ENCODE measurements around the gene PACS2.
"Not testable (repeated sequence)": the region's sequence is repeated elsewhere in the genome, so short reads cannot be mapped to it uniquely, and the experiment has no call there.

The PACS2 gene

DNA sequence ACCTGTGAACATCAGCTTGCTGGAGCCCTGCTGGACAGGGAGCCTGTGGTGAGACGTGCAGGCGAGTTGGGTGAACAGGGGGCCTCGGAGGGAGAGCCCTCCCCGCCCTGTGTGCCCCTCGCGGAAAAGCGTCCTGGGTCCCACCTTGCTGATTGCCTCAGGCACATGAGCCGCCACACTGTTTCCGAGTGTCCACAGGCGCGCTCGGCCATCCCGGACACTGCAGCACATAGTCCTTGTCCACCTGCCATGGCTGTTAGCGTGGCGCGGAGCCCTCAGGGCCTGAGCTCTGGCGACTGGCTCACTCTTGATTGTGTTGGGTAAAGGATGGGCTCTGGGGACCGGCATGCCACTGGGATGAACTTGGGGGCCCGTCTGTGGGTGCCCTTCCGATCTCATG lies 40.0 kb downstream of the PACS2 start:
- Histone ChIP-seq H3K9ac (ENCODE audit: low read length) (no peak overlapping the region), H3K4me3 (ENCODE audit: low read length) (no peak overlapping the region), H3K36me3 (ENCODE audit: control insufficient read depth, insufficient read depth, low read length) (peaks cover 3% of the 10 kb centered on the region), H3K4me1 (ENCODE audit: control insufficient read depth, insufficient read depth, low read length) (no peaks in the 10 kb centered on the region), H3K27ac (ENCODE audit: low read depth, low read length) (no peak overlapping the region), H3K27me3 (ENCODE audit: control insufficient read depth, insufficient read depth, low read length) (no peaks in the 10 kb centered on the region)

DNA sequence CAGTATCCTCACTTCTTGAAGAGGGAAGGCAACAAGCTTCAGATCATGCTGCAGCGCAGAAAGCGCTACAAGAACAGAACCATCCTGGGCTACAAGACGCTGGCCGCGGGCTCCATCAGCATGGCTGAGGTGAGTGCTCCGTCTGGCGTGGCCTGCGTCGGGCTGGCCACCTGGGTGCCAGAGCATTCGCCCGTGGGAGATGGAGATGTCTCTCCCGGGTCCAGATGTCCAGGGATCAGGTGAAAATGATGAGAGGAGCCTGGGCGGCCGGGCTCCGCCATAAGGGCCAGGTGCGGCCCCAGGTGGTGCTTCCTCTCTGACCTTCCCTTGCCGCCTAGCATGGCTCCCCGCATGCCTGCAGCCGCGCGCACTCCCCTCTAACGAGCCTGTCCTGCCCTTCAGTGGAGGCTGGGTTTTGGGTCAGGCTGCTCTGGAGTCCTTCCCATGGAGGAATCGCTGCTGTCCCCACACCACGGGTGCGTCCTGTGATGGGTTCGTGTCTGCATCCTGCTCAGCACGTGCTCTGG lies 40.6 kb downstream of the PACS2 start:
- no peak overlapping the region for H3K9ac ChIP-seq (ENCODE audit: low read length)
- no peaks in the 10 kb centered on the region for H3K4me1 ChIP-seq (ENCODE audit: control insufficient read depth, insufficient read depth, low read length)
- H3K36me3 ChIP-seq (ENCODE audit: control insufficient read depth, insufficient read depth, low read length), result peaks cover 3% of the 10 kb centered on the region
- H3K27me3 ChIP-seq (ENCODE audit: control insufficient read depth, insufficient read depth, low read length), result no peaks in the 10 kb centered on the region
- no peak overlapping the region for H3K27ac ChIP-seq (ENCODE audit: low read depth, low read length)
- no peak overlapping the region for H3K4me3 ChIP-seq (ENCODE audit: low read length)

DNA sequence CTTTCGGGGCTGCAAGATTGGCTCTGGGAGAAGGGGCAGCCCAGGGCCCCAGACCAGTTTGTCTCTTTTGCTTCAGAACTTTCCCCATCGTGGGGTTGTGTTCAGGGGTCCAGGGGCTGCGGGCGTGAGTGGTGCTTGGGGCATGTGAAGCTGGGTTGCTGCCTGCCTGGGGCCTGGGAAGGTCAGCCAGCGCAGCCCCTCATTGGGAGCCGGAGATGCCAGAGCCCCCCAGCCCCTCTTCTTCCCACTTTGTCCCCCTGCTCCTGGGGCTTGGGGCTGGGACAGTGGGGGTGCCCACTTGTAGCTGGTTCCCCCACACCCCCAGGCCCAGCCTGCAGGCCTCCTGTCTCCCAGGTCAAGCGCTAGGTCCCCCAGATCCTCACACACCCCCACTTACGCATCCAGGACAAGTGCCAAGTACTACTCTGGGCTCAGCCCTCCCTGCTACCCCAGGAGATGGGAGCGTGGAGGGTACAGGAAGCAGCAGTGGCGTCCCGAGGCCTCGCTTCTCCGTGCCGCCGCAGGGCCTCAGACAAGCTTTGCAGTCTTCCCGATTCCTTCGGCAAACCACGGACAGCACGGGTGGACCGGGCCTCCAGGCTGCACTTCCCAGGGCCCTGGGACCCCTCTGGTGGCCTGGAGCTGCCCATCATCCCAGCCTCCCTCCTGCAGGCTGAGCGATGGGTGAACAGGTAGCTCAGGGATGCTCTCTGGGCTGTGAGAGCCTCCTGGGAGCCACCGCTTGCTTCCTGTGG lies 41.5 kb downstream of the PACS2 start:
- Histone ChIP-seq H3K4me1 (ENCODE audit: control insufficient read depth, insufficient read depth, low read length) (no peaks in the 10 kb centered on the region), H3K36me3 (ENCODE audit: control insufficient read depth, insufficient read depth, low read length) (peaks cover 6% of the 10 kb centered on the region), H3K27me3 (ENCODE audit: control insufficient read depth, insufficient read depth, low read length) (no peaks in the 10 kb centered on the region), H3K27ac (ENCODE audit: low read depth, low read length) (no peak overlapping the region), H3K9ac (ENCODE audit: low read length) (no peak overlapping the region), H3K4me3 (ENCODE audit: low read length) (no peak overlapping the region)

DNA sequence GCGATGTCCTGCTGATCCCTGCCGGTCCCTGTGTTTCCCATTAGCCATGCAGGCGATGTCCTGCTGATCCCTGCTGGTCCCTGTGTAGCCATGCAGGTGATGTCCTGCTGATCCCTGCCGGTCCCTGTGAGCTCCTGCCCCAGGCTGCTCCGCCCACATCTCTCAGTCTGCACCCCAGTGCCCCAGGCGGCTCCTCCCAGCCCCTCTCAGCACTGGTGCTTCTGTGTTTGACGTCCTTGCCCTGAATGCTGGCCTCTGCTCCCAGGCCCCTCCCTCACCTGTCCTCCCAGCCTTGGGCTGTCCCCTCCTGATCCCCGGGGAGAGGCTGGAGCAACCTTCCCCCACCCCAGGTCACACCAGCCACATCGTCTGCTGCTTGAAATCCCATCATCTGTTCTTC lies 42.4 kb downstream of the PACS2 start:
- H3K4me3 ChIP-seq (ENCODE audit: low read length), result no peak overlapping the region
- H3K27me3 ChIP-seq (ENCODE audit: control insufficient read depth, insufficient read depth, low read length), result no peaks in the 10 kb centered on the region
- peaks cover 6% of the 10 kb centered on the region for H3K36me3 ChIP-seq (ENCODE audit: control insufficient read depth, insufficient read depth, low read length)
- H3K4me1 ChIP-seq (ENCODE audit: control insufficient read depth, insufficient read depth, low read length), result no peaks in the 10 kb centered on the region
- H3K9ac ChIP-seq (ENCODE audit: low read length), result no peak overlapping the region
- no peak overlapping the region for H3K27ac ChIP-seq (ENCODE audit: low read depth, low read length)

DNA sequence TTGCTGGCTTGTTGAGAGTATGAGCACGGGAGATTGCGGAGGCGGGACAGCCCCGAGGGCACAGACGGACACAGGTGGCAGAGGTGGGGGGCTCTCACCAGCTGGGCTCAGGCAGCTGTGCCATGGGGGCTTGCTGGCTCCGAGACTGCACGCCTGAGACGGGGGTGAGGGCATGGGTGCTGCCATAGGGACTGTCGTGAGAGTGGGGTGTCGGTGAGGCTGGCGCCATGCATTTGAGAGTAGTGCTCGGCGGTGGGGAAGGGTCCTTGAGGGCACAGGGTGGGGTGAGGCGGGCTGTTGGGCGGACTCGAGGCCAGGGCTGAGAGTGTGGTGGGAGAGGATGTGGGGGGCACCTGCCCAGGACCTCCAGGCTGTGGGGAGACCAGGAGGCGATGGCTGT lies 43.1 kb downstream of the PACS2 start:
- H3K4me1 ChIP-seq (ENCODE audit: control insufficient read depth, insufficient read depth, low read length), result no peaks in the 10 kb centered on the region
- no peak overlapping the region for H3K4me3 ChIP-seq (ENCODE audit: low read length)
- peaks cover 6% of the 10 kb centered on the region for H3K36me3 ChIP-seq (ENCODE audit: control insufficient read depth, insufficient read depth, low read length)
- no peak overlapping the region for H3K9ac ChIP-seq (ENCODE audit: low read length)
- no peak overlapping the region for H3K27ac ChIP-seq (ENCODE audit: low read depth, low read length)
- no peaks in the 10 kb centered on the region for H3K27me3 ChIP-seq (ENCODE audit: control insufficient read depth, insufficient read depth, low read length)

DNA sequence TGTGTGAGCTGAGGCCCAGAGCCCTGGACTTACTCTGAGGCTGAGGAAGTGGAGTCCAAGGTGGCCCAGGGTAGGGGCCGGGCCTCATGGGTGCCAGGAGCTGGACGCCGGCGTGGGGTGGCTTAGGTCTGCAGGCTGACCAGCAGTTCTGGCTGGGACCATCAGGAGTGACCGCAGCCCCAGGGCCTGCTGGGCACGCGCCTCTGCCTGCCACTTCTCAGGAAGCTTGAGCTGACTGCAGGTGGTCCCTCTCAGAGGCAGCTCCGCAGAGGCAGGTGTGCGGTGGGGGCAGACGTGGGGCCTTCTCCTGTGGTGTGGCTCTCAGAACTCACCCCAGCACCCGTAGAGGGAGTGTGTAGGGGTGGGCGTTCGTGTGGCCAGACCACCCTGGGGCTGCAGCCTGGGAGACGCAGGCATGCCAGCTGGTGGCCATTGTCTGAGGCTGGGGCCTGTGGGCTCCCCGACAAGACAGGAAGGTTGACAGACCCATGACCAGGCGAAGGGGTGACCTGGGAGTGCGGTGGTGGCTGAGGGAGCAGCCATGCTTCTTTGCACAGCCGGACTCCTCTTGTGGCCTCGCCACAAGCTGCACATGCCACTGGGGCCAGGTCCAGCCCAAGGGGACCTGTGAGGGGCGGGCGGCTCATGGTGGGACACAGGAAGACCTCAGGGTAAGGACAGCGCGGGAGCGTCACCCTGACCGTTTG lies 43.7 kb downstream of the PACS2 start:
- H3K27ac ChIP-seq (ENCODE audit: low read depth, low read length), result no peak overlapping the region
- no peaks in the 10 kb centered on the region for H3K27me3 ChIP-seq (ENCODE audit: control insufficient read depth, insufficient read depth, low read length)
- no peaks in the 10 kb centered on the region for H3K4me1 ChIP-seq (ENCODE audit: control insufficient read depth, insufficient read depth, low read length)

DNA sequence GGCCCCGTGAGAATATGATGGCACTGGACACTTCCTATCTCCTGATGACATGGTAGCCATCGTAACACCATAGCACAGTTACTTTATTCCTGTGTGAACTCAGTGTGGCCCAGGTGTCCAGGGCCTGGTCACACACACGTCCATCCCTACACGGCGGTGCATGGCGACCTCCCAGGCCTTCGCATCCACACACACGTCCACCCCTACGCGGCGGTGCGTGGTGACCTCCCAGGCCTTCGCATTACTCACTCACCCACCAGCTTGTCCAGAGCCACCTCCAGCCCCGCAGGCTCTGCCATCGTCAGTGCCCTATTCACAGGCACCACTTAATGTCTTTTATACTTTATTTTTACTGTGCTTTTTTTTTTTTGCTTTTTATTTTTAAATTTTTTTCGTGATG lies 44.4 kb downstream of the PACS2 start:
- H3K4me3 ChIP-seq (ENCODE audit: low read length), result no peak overlapping the region
- no peaks in the 10 kb centered on the region for H3K4me1 ChIP-seq (ENCODE audit: control insufficient read depth, insufficient read depth, low read length)
- H3K27me3 ChIP-seq (ENCODE audit: control insufficient read depth, insufficient read depth, low read length), result no peaks in the 10 kb centered on the region
- H3K9ac ChIP-seq (ENCODE audit: low read length), result no peak overlapping the region
- H3K27ac ChIP-seq (ENCODE audit: low read depth, low read length), result no peak overlapping the region
- H3K36me3 ChIP-seq (ENCODE audit: control insufficient read depth, insufficient read depth, low read length), result peaks cover 6% of the 10 kb centered on the region

More for the DNA sequence above, 43.7 kb downstream of the PACS2 start:
- H3K36me3 ChIP-seq (ENCODE audit: control insufficient read depth, insufficient read depth, low read length), result peaks cover 6% of the 10 kb centered on the region
- no peak overlapping the region for H3K4me3 ChIP-seq (ENCODE audit: low read length)
- no peak overlapping the region for H3K9ac ChIP-seq (ENCODE audit: low read length)

DNA sequence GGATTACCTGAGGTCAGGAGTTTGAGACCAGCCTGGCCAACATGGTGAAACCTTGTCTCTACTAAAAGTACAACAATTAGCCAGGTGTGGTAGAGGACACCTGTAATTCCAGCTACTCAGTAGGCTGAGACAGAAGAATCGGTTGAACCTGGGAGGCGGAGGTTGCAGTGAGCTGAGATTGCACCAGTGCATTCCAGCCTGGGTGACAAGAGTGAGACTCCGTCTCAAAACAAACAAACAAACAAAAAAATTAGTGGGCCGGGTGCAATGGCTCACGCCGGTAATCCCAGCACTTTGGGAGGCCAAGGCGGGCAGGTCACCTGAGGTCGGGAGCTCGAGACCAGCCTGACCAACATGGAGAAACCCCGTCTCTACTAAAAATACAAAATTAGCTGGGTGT lies 46.9 kb downstream of the PACS2 start:
- H3K27ac ChIP-seq (ENCODE audit: low read depth, low read length); H3K27me3 ChIP-seq (ENCODE audit: control insufficient read depth, insufficient read depth, low read length); H3K4me1 ChIP-seq (ENCODE audit: control insufficient read depth, insufficient read depth, low read length); H3K36me3 ChIP-seq (ENCODE audit: control insufficient read depth, insufficient read depth, low read length); H3K9ac ChIP-seq (ENCODE audit: low read length); H3K4me3 ChIP-seq (ENCODE audit: low read length): not testable (repeated sequence)

DNA sequence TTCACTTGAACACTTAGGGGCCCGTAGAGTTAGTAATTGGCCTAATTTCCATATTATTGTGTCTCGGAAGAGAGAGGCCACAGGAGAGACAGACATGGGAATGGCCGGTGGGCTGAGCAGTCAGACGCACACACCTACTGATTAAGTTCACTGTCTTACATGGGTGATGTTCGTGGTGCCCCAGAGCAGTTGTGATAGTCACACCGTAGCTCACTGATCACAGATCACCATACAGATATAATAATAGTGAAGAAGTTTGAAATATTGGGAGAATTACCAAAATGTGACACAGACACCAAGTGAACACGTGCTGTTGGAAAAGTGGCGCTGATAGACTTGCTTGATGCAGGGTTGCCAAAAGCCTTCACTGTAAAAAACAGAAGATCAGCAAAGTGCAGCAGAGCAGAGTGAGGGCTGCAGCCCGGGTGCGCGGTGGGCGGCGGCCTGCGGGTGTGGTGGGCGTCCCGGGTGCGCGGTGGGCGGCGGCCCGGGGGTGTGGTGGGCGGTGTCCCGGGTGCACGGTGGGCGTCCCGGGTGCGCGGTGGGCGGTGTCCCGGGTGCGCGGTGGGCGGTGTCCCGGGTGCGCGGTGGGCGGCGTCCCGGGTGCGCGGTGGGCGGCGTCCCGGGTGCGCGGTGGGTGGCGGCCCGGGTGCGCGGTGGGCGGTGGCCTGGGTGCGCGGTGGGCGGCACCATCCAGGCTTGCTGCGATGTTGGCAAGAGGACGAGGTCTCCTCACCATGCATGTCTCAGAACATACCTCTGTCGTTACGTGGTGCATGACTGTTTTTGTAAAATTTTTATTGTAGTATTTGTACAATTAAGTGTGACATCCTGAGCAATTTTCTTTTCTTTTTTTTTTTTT lies 49.5 kb downstream of the PACS2 start:
- no peaks in the 10 kb centered on the region for H3K4me1 ChIP-seq (ENCODE audit: control insufficient read depth, insufficient read depth, low read length)
- no peak overlapping the region for H3K9ac ChIP-seq (ENCODE audit: low read length)
- peaks cover 3% of the 10 kb centered on the region for H3K36me3 ChIP-seq (ENCODE audit: control insufficient read depth, insufficient read depth, low read length)
- no peak overlapping the region for H3K27ac ChIP-seq (ENCODE audit: low read depth, low read length)
- no peaks in the 10 kb centered on the region for H3K27me3 ChIP-seq (ENCODE audit: control insufficient read depth, insufficient read depth, low read length)
- H3K4me3 ChIP-seq (ENCODE audit: low read length), result peak overlapping the region; percentile 13

DNA sequence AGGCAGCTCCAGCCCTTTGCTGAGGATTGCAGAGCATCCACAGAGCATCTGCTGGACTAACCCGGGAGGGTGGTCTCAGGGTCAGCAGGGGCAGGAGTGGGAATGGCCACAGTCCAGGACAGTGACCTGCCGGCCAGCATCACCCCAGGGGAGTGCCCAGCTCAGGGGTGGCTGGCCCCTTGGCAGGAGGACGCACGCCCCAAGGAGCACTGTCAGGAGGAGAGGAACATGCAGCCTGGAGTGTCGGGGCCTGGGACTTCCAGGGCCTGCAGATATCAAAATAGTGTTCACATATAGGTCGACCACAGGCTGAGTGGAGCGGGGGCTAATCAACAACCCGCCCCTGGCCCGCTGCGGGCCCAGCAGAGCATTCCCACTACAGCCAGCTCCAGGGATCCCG lies 50.6 kb downstream of the PACS2 start:
- H3K4me1 ChIP-seq (ENCODE audit: control insufficient read depth, insufficient read depth, low read length), result no peaks in the 10 kb centered on the region
- H3K36me3 ChIP-seq (ENCODE audit: control insufficient read depth, insufficient read depth, low read length), result peaks cover 3% of the 10 kb centered on the region
- no peaks in the 10 kb centered on the region for H3K27me3 ChIP-seq (ENCODE audit: control insufficient read depth, insufficient read depth, low read length)
- H3K9ac ChIP-seq (ENCODE audit: low read length), result no peak overlapping the region
- H3K27ac ChIP-seq (ENCODE audit: low read depth, low read length), result no peak overlapping the region
- H3K4me3 ChIP-seq (ENCODE audit: low read length), result no peak overlapping the region

DNA sequence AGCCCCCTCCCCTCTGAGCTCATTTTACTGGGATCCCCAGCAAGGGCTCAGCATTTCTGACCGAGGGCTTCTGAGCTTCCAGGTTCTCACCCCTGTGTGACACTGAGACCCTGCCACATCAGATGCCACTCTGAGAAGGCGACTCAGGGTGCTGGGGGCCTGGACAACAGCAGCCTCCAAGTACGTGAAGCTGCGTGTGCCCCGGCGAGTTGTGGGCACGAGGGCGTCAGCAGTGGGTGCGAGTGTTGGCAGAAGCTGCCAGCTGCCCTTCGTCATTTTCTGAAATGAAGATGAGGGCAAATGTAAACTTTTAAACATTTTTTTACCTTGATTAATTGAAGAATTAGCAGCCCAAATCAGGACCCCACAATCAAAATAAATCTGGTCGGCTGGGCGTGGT lies 51.1 kb downstream of the PACS2 start:
- H3K4me3 ChIP-seq (ENCODE audit: low read length), result no peak overlapping the region
- H3K9ac ChIP-seq (ENCODE audit: low read length), result no peak overlapping the region
- no peak overlapping the region for H3K27ac ChIP-seq (ENCODE audit: low read depth, low read length)
- no peaks in the 10 kb centered on the region for H3K4me1 ChIP-seq (ENCODE audit: control insufficient read depth, insufficient read depth, low read length)
- H3K27me3 ChIP-seq (ENCODE audit: control insufficient read depth, insufficient read depth, low read length), result no peaks in the 10 kb centered on the region
- H3K36me3 ChIP-seq (ENCODE audit: control insufficient read depth, insufficient read depth, low read length), result peaks cover 3% of the 10 kb centered on the region

DNA sequence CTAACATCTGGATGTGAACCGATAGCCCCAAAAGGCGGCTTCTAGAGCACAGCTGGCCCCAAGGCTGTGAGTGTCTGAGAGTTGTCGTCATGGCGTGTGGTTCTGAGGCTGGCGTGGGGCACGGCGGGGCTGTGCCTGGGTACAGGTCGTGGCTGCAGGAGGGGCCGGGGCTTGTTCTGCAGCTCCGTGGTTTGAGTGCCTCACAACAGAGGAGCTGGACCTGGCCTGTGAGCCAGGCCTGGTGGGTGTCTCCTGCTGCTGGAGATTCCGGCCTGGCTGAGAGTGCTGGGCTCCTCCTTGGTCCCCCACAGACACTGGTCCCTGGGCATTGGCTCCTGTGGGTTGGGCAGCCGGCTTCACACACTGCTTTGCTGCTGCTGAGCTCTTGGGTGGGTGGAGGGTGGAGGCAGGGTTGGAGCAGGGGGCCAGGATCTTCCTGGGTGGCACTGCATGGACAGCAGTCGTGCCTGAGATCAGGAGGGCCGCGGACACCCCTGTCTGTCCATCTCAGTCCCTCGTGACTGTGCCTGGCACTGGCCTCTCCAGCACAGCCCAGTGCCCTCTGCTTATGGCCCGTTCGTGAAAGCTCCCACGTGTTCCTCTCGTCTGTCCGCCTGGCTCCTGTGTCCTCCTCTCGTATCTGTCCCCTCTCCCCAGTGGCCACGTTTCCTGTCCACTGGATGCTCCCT lies 52.0 kb downstream of the PACS2 start:
- H3K9ac ChIP-seq (ENCODE audit: low read length), result no peak overlapping the region
- H3K4me1 ChIP-seq (ENCODE audit: control insufficient read depth, insufficient read depth, low read length), result no peaks in the 10 kb centered on the region
- H3K36me3 ChIP-seq (ENCODE audit: control insufficient read depth, insufficient read depth, low read length), result no peaks in the 10 kb centered on the region
- H3K27ac ChIP-seq (ENCODE audit: low read depth, low read length), result no peak overlapping the region
- no peak overlapping the region for H3K4me3 ChIP-seq (ENCODE audit: low read length)
- no peaks in the 10 kb centered on the region for H3K27me3 ChIP-seq (ENCODE audit: control insufficient read depth, insufficient read depth, low read length)
